ENCODE results near the gene TRIM36.

Gene TRIM36

GRCh38 chr5:115100319-115100955 lies 69.3 kb downstream of the TRIM36 start:
- H4K20me1 ChIP-seq (ENCODE audit: insufficient read depth, low read length, poor library complexity, severe bottlenecking) = no peaks in the 10 kb centered on the region
- H3F3A ChIP-seq (ENCODE audit: low read depth) = no peaks in the 10 kb centered on the region
- no peak overlapping the region for H3K9ac ChIP-seq (ENCODE audit: low read depth, low read length, poor library complexity, severe bottlenecking)
- no peaks in the 10 kb centered on the region for H3K9me3 ChIP-seq (ENCODE audit: insufficient read depth, low read depth, low read length)
- TF ChIP-seq CTCF (conservative IDR thresholded peaks at IDR 0.05; ENCODE audit: low read length) (no peak), EZH2phosphoT487 (IDR thresholded peaks at IDR 0.05; ENCODE audit: borderline replicate concordance) (no peak)
- H3K9me2 ChIP-seq (replicated peaks; ENCODE audit: low read depth, low read length) = no peaks in the 10 kb centered on the region
- no peaks in the 10 kb centered on the region for H3K27me3 ChIP-seq (ENCODE audit: insufficient read depth, low read length, poor library complexity, severe bottlenecking)
- H2AFZ ChIP-seq (ENCODE audit: low read length) = no peak overlapping the region
- H3K79me2 ChIP-seq (ENCODE audit: insufficient read depth, low read length) = no peaks in the 10 kb centered on the region
- H3K4me3 ChIP-seq (ENCODE audit: low read length, poor library complexity, severe bottlenecking) = no peak overlapping the region
- no peaks in the 10 kb centered on the region for H3K36me3 ChIP-seq (ENCODE audit: insufficient read depth, low read length)
- H3K4me2 ChIP-seq (ENCODE audit: low read depth, low read length, poor library complexity, severe bottlenecking) = no peak overlapping the region
- no peaks in the 10 kb centered on the region for H3K4me1 ChIP-seq (ENCODE audit: insufficient read depth, low read length, poor library complexity, severe bottlenecking)

- no peaks in the 10 kb centered on the region for H3K4me1 ChIP-seq (ENCODE audit: insufficient read depth, low read length, poor library complexity, severe bottlenecking)
- no peaks in the 10 kb centered on the region for H3K36me3 ChIP-seq (ENCODE audit: insufficient read depth, low read length)
- no peaks in the 10 kb centered on the region for H3K79me2 ChIP-seq (ENCODE audit: insufficient read depth, low read length)
- H3K4me2 ChIP-seq (ENCODE audit: low read depth, low read length, poor library complexity, severe bottlenecking) = no peak overlapping the region
- H4K20me1 ChIP-seq (ENCODE audit: insufficient read depth, low read length, poor library complexity, severe bottlenecking) = no peaks in the 10 kb centered on the region
- no peak overlapping the region for H3K4me3 ChIP-seq (ENCODE audit: low read length, poor library complexity, severe bottlenecking)
- H3K27me3 ChIP-seq (ENCODE audit: insufficient read depth, low read length, poor library complexity, severe bottlenecking) = no peaks in the 10 kb centered on the region
- no peak overlapping the region for H2AFZ ChIP-seq (ENCODE audit: low read length)
- no peaks in the 10 kb centered on the region for H3K9me3 ChIP-seq (ENCODE audit: insufficient read depth, low read depth, low read length)
- no peaks in the 10 kb centered on the region for H3K9me2 ChIP-seq (replicated peaks; ENCODE audit: low read depth, low read length)
- no peak overlapping the region for H3K9ac ChIP-seq (ENCODE audit: low read depth, low read length, poor library complexity, severe bottlenecking)
- no peaks in the 10 kb centered on the region for H3F3A ChIP-seq (ENCODE audit: low read depth)
- TF ChIP-seq CTCF (conservative IDR thresholded peaks at IDR 0.05; ENCODE audit: low read length) = peak; percentile 64
- no peak for TF ChIP-seq EZH2phosphoT487 (IDR thresholded peaks at IDR 0.05; ENCODE audit: borderline replicate concordance)
Observed at GRCh38 chr5:115098041-115098702, 71.5 kb downstream of the TRIM36 start.

GRCh38 chr5:115097236-115097635 lies 72.5 kb downstream of the TRIM36 start:
- H2AFZ ChIP-seq (ENCODE audit: low read length) = no peak overlapping the region
- TF ChIP-seq EZH2phosphoT487 (IDR thresholded peaks at IDR 0.05; ENCODE audit: borderline replicate concordance) (no peak), CTCF (conservative IDR thresholded peaks at IDR 0.05; ENCODE audit: low read length) (no peak)
- H3F3A ChIP-seq (ENCODE audit: low read depth) = no peaks in the 10 kb centered on the region
- H3K9me2 ChIP-seq (replicated peaks; ENCODE audit: low read depth, low read length) = no peaks in the 10 kb centered on the region
- H3K79me2 ChIP-seq (ENCODE audit: insufficient read depth, low read length) = no peaks in the 10 kb centered on the region
- H3K27me3 ChIP-seq (ENCODE audit: insufficient read depth, low read length, poor library complexity, severe bottlenecking) = no peaks in the 10 kb centered on the region
- no peaks in the 10 kb centered on the region for H3K9me3 ChIP-seq (ENCODE audit: insufficient read depth, low read depth, low read length)
- H3K4me2 ChIP-seq (ENCODE audit: low read depth, low read length, poor library complexity, severe bottlenecking) = no peak overlapping the region
- H3K4me1 ChIP-seq (ENCODE audit: insufficient read depth, low read length, poor library complexity, severe bottlenecking) = no peaks in the 10 kb centered on the region
- H3K9ac ChIP-seq (ENCODE audit: low read depth, low read length, poor library complexity, severe bottlenecking) = no peak overlapping the region
- no peak overlapping the region for H3K4me3 ChIP-seq (ENCODE audit: low read length, poor library complexity, severe bottlenecking)
- no peaks in the 10 kb centered on the region for H3K36me3 ChIP-seq (ENCODE audit: insufficient read depth, low read length)
- H4K20me1 ChIP-seq (ENCODE audit: insufficient read depth, low read length, poor library complexity, severe bottlenecking) = no peaks in the 10 kb centered on the region

Measured in Loucy (cell line).